Measurements from ENCODE around the gene SIRT3.
"Not testable (repeated sequence)": the region's sequence is repeated elsewhere in the genome, so short reads cannot be mapped to it uniquely, and the experiment has no call there.

The SIRT3 gene

GRCh38 chr11:190546-190945, 45.6 kb downstream of the SIRT3 start:
- not testable (repeated sequence) for H2AFZ ChIP-seq (ENCODE audit: low read length, unreplicated experiment); H3K79me2 ChIP-seq (ENCODE audit: control insufficient read depth, insufficient read depth, low read length, unreplicated experiment); H3K27ac ChIP-seq (ENCODE audit: low read depth, low read length); H3K4me3 ChIP-seq (ENCODE audit: low read depth, low read length); H3K36me3 ChIP-seq (ENCODE audit: insufficient read depth, low read length); H3K4me1 ChIP-seq (ENCODE audit: control insufficient read depth, insufficient read depth, low read length, unreplicated experiment); H3K27me3 ChIP-seq (ENCODE audit: insufficient read depth, low read length)

DNA sequence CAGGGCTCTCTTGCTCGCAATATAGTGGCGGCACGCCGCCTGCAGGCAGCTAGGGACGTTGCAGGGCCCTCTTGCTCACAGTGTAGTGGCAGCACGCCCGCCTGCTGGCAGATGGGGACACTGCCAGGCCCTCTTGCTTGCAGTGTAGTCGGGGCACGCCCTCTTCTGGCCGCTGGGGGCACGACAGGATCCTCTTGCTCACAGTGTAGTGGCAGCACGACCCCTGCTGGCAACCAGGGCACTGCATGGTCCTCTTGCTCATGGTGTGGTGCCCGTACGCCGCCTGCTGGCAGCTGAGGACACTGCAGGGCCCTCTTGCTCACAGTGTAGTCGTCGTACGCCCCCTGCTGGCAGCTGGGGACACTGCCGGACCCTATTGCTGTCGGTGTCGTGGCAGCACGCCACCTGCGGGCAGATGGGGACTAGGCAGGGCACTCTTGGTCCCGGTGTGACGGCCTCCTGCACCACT, 46.3 kb downstream of the SIRT3 start:
- not testable (repeated sequence) for H3K36me3 ChIP-seq (ENCODE audit: insufficient read depth, low read length); H3K4me1 ChIP-seq (ENCODE audit: control insufficient read depth, insufficient read depth, low read length, unreplicated experiment); H3K27ac ChIP-seq (ENCODE audit: low read depth, low read length); H3K79me2 ChIP-seq (ENCODE audit: control insufficient read depth, insufficient read depth, low read length, unreplicated experiment); H3K4me3 ChIP-seq (ENCODE audit: low read depth, low read length); H2AFZ ChIP-seq (ENCODE audit: low read length, unreplicated experiment); H3K27me3 ChIP-seq (ENCODE audit: insufficient read depth, low read length)

GRCh38 chr11:189200-189783, 46.9 kb downstream of the SIRT3 start:
- not testable (repeated sequence) for H3K36me3 ChIP-seq (ENCODE audit: insufficient read depth, low read length); H3K4me3 ChIP-seq (ENCODE audit: low read depth, low read length); H3K79me2 ChIP-seq (ENCODE audit: control insufficient read depth, insufficient read depth, low read length, unreplicated experiment); H3K27ac ChIP-seq (ENCODE audit: low read depth, low read length); H3K4me1 ChIP-seq (ENCODE audit: control insufficient read depth, insufficient read depth, low read length, unreplicated experiment); H2AFZ ChIP-seq (ENCODE audit: low read length, unreplicated experiment); H3K27me3 ChIP-seq (ENCODE audit: insufficient read depth, low read length)

- H3K4me1 ChIP-seq (ENCODE audit: control insufficient read depth, insufficient read depth, low read length, unreplicated experiment); H3K4me3 ChIP-seq (ENCODE audit: low read depth, low read length): not testable (repeated sequence)
Observed at GRCh38 chr11:180242-180641, 55.9 kb downstream of the SIRT3 start.

More at GRCh38 chr11:180242-180641, 55.9 kb downstream of the SIRT3 start:
- H3K27ac ChIP-seq (ENCODE audit: low read depth, low read length); H3K36me3 ChIP-seq (ENCODE audit: insufficient read depth, low read length); H3K79me2 ChIP-seq (ENCODE audit: control insufficient read depth, insufficient read depth, low read length, unreplicated experiment); H3K27me3 ChIP-seq (ENCODE audit: insufficient read depth, low read length); H2AFZ ChIP-seq (ENCODE audit: low read length, unreplicated experiment): not testable (repeated sequence)
